ENCODE measurements around the gene COL5A3. TPM values are rescaled to one million over a fixed set of nuclear protein-coding genes. Genes with fewer than 3 reads are reported as not detected.

The COL5A3 gene
- polyA plus RNA-seq, 1 of the 3 experiments (the other 2 are of a cell fraction), result under 0.01 TPM

- TF ChIP-seq IRF3 (IDR thresholded peaks at IDR 0.05; ENCODE audit: low read depth, low read length), result no peak
- no peak for TF ChIP-seq MEF2A (IDR thresholded peaks at IDR 0.05; ENCODE audit: borderline replicate concordance, low read depth)
- no peak for TF ChIP-seq GABPA (IDR thresholded peaks at IDR 0.05; ENCODE audit: low read depth)
- no peak for TF ChIP-seq RFX5 (IDR thresholded peaks at IDR 0.05; ENCODE audit: low read length)
- TF ChIP-seq, protein P1, sequence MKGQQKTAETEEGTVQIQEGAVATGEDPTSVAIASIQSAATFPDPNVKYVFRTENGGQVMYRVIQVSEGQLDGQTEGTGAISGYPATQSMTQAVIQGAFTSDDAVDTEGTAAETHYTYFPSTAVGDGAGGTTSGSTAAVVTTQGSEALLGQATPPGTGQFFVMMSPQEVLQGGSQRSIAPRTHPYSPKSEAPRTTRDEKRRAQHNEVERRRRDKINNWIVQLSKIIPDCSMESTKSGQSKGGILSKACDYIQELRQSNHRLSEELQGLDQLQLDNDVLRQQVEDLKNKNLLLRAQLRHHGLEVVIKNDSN (IDR thresholded peaks at IDR 0.05; ENCODE audit: borderline replicate concordance, low read depth), result no peak
These were observed 8.9 kb upstream of the COL5A3 start (continued) for GRCh38 chr19:10019246-10019645.

DNA sequence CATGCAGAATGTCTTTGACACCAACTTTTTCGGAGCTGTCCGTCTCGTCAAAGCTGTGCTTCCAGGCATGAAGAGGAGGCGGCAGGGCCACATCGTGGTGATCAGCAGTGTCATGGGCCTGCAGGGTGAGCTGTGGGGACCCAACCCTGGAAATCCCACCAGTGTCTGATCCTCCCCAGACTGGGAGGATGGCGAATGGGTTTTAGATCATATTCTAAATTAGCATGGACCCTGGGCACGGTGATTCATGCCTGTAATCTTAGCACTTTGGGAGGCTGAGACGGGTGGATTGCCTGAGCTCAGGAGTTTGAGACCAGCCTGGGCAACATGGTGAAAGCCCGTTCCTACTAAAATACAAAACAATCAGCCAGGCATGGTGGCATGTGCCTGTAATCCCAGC lies 8.5 kb upstream of the COL5A3 start:
- Histone ChIP-seq H3K36me3 (replicated peaks in 1 of 2; ENCODE audit: control insufficient read depth in 1 of 2, insufficient read depth in 2 of 2, low read length in 1 of 2) (no peaks in the 10 kb centered on the region), H3K79me2 (ENCODE audit: insufficient read depth) (no peaks in the 10 kb centered on the region)

More for the DNA sequence above, 8.5 kb upstream of the COL5A3 start:
- TF ChIP-seq FOXJ3 (CRISPR knock-in tag; IDR thresholded peaks at IDR 0.05) (no peak), RXRA (IDR thresholded peaks at IDR 0.05; ENCODE audit: borderline replicate concordance, low read depth) (no peak), GABPA (IDR thresholded peaks at IDR 0.05; ENCODE audit: low read depth) (no peak), TCF12 (IDR thresholded peaks at IDR 0.05) (no peak), SIN3A (IDR thresholded peaks at IDR 0.05; ENCODE audit: borderline replicate concordance, low read depth, low read length) (no peak), RCOR1 (IDR thresholded peaks at IDR 0.05; ENCODE audit: low read length) (no peak), MXI1 (IDR thresholded peaks at IDR 0.05; ENCODE audit: low read depth, low read length) (no peak), YY1 (IDR thresholded peaks at IDR 0.05; ENCODE audit: low read depth) (no peak), CTCF (IDR thresholded peaks at IDR 0.05) (no peak), GATA2 (CRISPR knock-in tag; IDR thresholded peaks at IDR 0.05) (no peak), TAF1 (IDR thresholded peaks at IDR 0.05; ENCODE audit: borderline replicate concordance, low read depth, low read length) (no peak), NRF1 (IDR thresholded peaks at IDR 0.05; ENCODE audit: low read depth, low read length) (no peak), EZH2phosphoT487 (IDR thresholded peaks at IDR 0.05; ENCODE audit: borderline replicate concordance, low read depth) (no peak), FOXM1 (IDR thresholded peaks at IDR 0.05; ENCODE audit: low read depth) (no peak), TEAD4 (IDR thresholded peaks at IDR 0.05; ENCODE audit: borderline replicate concordance, insufficient read depth) (no peak), NFIC (IDR thresholded peaks at IDR 0.05; ENCODE audit: borderline replicate concordance) (no peak), JUND (IDR thresholded peaks at IDR 0.05) (no peak)
- TF ChIP-seq, protein P2, sequence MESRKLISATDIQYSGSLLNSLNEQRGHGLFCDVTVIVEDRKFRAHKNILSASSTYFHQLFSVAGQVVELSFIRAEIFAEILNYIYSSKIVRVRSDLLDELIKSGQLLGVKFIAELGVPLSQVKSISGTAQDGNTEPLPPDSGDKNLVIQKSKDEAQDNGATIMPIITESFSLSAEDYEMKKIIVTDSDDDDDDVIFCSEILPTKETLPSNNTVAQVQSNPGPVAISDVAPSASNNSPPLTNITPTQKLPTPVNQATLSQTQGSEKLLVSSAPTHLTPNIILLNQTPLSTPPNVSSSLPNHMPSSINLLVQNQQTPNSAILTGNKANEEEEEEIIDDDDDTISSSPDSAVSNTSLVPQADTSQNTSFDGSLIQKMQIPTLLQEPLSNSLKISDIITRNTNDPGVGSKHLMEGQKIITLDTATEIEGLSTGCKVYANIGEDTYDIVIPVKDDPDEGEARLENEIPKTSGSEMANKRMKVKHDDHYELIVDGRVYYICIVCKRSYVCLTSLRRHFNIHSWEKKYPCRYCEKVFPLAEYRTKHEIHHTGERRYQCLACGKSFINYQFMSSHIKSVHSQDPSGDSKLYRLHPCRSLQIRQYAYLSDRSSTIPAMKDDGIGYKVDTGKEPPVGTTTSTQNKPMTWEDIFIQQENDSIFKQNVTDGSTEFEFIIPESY (IDR thresholded peaks at IDR 0.05; ENCODE audit: borderline replicate concordance, low read depth), result no peak
- no peaks in the 10 kb centered on the region for H3K9me2 ChIP-seq
- H2AFZ ChIP-seq (ENCODE audit: low read depth), result no peak overlapping the region
- no peak overlapping the region for H3K4me3 ChIP-seq (ENCODE audit: low read depth in 2 of 2, low read length in 1 of 2)
- ChIA-PET POLR2A (no interaction called here), CTCF (interaction anchor here (2.1 kb wide), 1 partner anchor 9 kb away, joined by 12 read pairs; no protein-coding TSS in a partner anchor)
- no peak overlapping the region for H3K27ac ChIP-seq (ENCODE audit: low read depth in 2 of 2, low read length in 1 of 2)
- H4K20me1 ChIP-seq (ENCODE audit: insufficient read depth), result no peaks in the 10 kb centered on the region
- H3K27me3 ChIP-seq (ENCODE audit: insufficient read depth), result peaks cover 20% of the 10 kb centered on the region; the same call in 1 of the 2 replicates
- WGBS (ENCODE audit: low lambda C conversion rate), result 30% methylated on average over 2 of the region's 9 CpGs
- H3K4me2 ChIP-seq, result no peak overlapping the region
- no peaks in the 10 kb centered on the region for H3K4me1 ChIP-seq (ENCODE audit: control insufficient read depth in 1 of 2, insufficient read depth in 2 of 2, low read depth in 1 of 2, low read length in 1 of 2)
- H3F3A ChIP-seq (replicated peaks; ENCODE audit: insufficient read depth), result no peaks in the 10 kb centered on the region
- H3K9ac ChIP-seq, result no peak overlapping the region
- DNase-seq, result no peak
- no peaks in the 10 kb centered on the region for H3K9me3 ChIP-seq

Measured in SK-N-SH (cell line).